ENCODE measurements around the gene AKT1S1. TPM values are rescaled to one million over a fixed set of nuclear protein-coding genes. Genes with fewer than 3 reads are reported as not detected.
A peak's percentile ranks its signal among the peaks of the same experiment; 100 is the strongest.

The AKT1S1 gene
- total RNA-seq, 2 experiments from 2014 or later = 17.5 to 18.9 TPM

DNA sequence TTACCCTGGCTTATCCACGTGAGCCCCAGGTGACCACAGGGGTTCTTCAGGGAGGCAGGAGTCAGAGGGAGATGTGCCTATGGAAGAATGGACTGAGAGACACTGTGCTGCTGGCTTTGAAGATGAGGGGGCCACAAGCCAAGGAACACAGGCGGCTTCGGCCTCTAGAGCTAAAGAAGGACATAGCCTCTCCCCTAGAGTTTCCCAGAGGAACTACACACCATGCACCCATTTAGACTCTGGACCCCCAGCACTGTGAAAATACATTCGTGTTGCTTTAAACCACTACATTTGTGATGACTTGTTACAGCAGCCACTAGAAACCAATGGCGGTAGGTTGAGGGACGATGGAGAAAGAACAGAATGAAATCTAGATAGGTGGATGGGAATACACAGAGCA, 38.1 kb upstream of the AKT1S1 start:
- Mint-ChIP-seq H3K9me3 (no peaks in the 10 kb centered on the region), H3K4me3 (no peak overlapping the region), H3K36me3 (ENCODE audit: low read depth) (peaks cover 59% of the 10 kb centered on the region), H3K27me3 (no peaks in the 10 kb centered on the region), H3K27ac (no peak overlapping the region), H3K4me1 (peaks cover 37% of the 10 kb centered on the region)
- no peak for DNase-seq
- ChIA-PET POLR2A (no interaction called here), CTCF (no interaction called here)

GRCh38 chr19:49913720-49914119, 36.6 kb upstream of the AKT1S1 start:
- POLR2A ChIA-PET = no interaction called here
- Mint-ChIP-seq H3K27me3 (no peaks in the 10 kb centered on the region), H3K4me3 (no peak overlapping the region), H3K27ac (no peak overlapping the region), H3K36me3 (ENCODE audit: low read depth) (peaks cover 61% of the 10 kb centered on the region), H3K9me3 (no peaks in the 10 kb centered on the region), H3K4me1 (peaks cover 36% of the 10 kb centered on the region)
- no peak for DNase-seq
- CTCF ChIA-PET = interaction anchor here (0.7 to 1.9 kb wide), 3 partner anchors 9 to 34 kb away, joined by 3 to 6 read pairs (median 5); no protein-coding TSS in a partner anchor

GRCh38 chr19:49912965-49913685, 36.0 kb upstream of the AKT1S1 start:
- Mint-ChIP-seq H3K9me3 (no peaks in the 10 kb centered on the region), H3K4me1 (peaks cover 36% of the 10 kb centered on the region), H3K36me3 (ENCODE audit: low read depth) (peaks cover 63% of the 10 kb centered on the region), H3K4me3 (no peak overlapping the region), H3K27ac (no peak overlapping the region), H3K27me3 (no peaks in the 10 kb centered on the region)
- CTCF ChIA-PET = interaction anchor here (0.7 to 1.9 kb wide), 4 partner anchors 8 to 35 kb away, joined by 3 to 6 read pairs (median 6); partner anchors contain the start of genes ATF5 and NUP62
- DNase-seq = no peak
- POLR2A ChIA-PET = no interaction called here

- Mint-ChIP-seq H3K4me1 (peaks cover 35% of the 10 kb centered on the region), H3K9me3 (no peaks in the 10 kb centered on the region), H3K4me3 (no peak overlapping the region), H3K27ac (peak overlapping the region; percentile 71), H3K27me3 (no peaks in the 10 kb centered on the region), H3K36me3 (ENCODE audit: low read depth) (peaks cover 62% of the 10 kb centered on the region)
- POLR2A ChIA-PET = interaction anchor here (1.0 kb wide), 1 partner anchor 17 kb away, joined by 3 read pairs; no protein-coding TSS in a partner anchor
- CTCF ChIA-PET = interaction anchor here (0.6 to 1.9 kb wide), 6 partner anchors 9 to 68 kb away, joined by 3 to 6 read pairs (median 4); partner anchors contain the start of genes ATF5 and NUP62
- DNase-seq = no peak
Observed at GRCh38 chr19:49911381-49912145, 34.4 kb upstream of the AKT1S1 start.

GRCh38 chr19:49910179-49910578, 33.0 kb upstream of the AKT1S1 start:
- CTCF ChIA-PET = interaction anchor here (1.0 to 2.0 kb wide), 3 partner anchors 8 to 20 kb away, joined by 3 to 5 read pairs (median 5); no protein-coding TSS in a partner anchor
- H3K4me1 Mint-ChIP-seq = peaks cover 39% of the 10 kb centered on the region
- POLR2A ChIA-PET = no interaction called here
- H3K36me3 Mint-ChIP-seq (ENCODE audit: low read depth) = peaks cover 63% of the 10 kb centered on the region
- no peak overlapping the region for H3K27ac Mint-ChIP-seq
- no peak overlapping the region for H3K4me3 Mint-ChIP-seq
- no peak for DNase-seq
- no peaks in the 10 kb centered on the region for H3K9me3 Mint-ChIP-seq
- H3K27me3 Mint-ChIP-seq = no peaks in the 10 kb centered on the region

- Mint-ChIP-seq H3K9me3 (no peaks in the 10 kb centered on the region), H3K27ac (no peak overlapping the region), H3K36me3 (ENCODE audit: low read depth) (peaks cover 51% of the 10 kb centered on the region), H3K4me1 (peaks cover 46% of the 10 kb centered on the region), H3K4me3 (no peak overlapping the region), H3K27me3 (no peaks in the 10 kb centered on the region)
- ChIA-PET CTCF (interaction anchor here (0.9 to 2.0 kb wide), 2 partner anchors 9 to 16 kb away, joined by 3 to 5 read pairs; no protein-coding TSS in a partner anchor), POLR2A (interaction anchor here (0.6 kb wide), 2 partner anchors 11 to 253 kb away, joined by 3 read pairs; no protein-coding TSS in a partner anchor)
- no peak for DNase-seq
Observed at GRCh38 chr19:49908480-49909420, 31.6 kb upstream of the AKT1S1 start.

DNA sequence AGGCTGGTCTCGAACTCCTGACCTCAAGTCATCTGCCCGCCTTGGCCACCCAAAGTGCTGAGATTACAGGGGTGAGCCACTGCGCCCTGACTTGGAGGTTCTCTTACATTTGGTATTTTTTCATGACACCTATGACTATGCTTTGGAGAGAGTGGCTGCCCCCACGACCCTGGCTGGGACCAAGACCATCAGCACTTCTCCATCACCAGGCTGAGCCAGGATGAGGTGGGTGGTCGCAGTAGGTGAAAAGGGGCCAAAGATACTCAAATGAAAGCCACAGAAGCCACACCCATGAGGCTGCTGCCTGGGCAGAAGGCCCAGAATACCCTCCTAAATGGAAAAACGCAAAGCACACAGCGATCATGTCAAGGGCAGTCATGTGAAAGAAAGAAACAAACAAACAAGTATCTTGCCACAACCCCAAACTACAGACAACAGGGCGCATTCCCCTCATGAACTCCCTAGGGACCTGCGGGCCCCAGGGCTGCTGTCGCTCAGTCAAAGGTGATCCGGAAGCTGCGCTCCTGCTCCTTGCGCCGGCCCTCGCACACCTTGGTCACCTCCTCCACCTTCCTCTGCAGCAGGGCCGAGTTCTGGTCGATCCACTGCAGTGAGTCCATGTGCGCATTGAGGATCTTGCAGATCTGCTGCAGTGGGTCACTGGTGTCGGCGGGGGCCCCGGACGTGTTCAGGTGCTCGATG, 30.7 kb upstream of the AKT1S1 start:
- Mint-ChIP-seq H3K4me1 (peaks cover 39% of the 10 kb centered on the region), H3K27me3 (no peaks in the 10 kb centered on the region), H3K36me3 (ENCODE audit: low read depth) (peaks cover 42% of the 10 kb centered on the region), H3K27ac (no peak overlapping the region), H3K4me3 (no peak overlapping the region), H3K9me3 (no peaks in the 10 kb centered on the region)
- CTCF ChIA-PET = interaction anchor here (0.7 to 1.3 kb wide), 3 partner anchors 14 to 95 kb away, joined by 3 to 6 read pairs (median 4); partner anchors contain the start of gene FUZ
- POLR2A ChIA-PET = interaction anchor here (0.6 kb wide), 2 partner anchors 10 to 252 kb away, joined by 3 read pairs; no protein-coding TSS in a partner anchor
- DNase-seq = no peak

DNA sequence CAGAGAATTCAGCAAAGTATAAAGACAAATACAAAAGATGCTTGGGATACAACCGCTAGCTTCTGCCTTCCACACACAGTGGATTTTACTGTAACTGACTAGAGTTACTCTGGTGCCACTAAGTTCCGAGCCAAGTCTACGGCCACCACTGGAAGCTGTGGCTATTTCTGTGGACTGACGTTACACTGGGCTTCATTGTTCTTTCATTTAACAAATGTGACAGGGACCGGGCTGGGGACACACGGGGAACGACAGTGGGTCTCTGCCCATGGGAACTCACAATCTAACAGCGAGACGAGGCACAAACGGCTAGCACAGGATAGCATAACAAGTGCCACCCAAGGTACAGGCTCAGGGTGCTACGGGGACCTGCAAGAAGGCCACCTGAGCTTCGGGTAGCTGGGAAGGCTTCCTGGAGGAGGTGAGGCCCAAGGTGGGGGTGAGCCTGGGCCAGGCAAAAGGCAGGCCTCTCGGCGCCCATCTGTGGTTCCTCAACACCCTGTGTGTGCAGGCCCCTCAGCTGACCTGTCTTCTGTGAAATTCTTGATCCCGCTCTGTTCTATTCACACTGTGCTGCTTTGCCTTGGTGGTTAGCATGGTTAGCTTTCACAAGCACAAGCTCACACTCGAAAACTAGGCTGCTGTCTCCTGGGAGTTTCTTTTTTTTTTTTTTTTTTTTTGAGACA, 29.9 kb upstream of the AKT1S1 start:
- Mint-ChIP-seq H3K4me1 (peaks cover 36% of the 10 kb centered on the region), H3K27me3 (no peaks in the 10 kb centered on the region), H3K27ac (no peak overlapping the region), H3K9me3 (no peaks in the 10 kb centered on the region), H3K4me3 (no peak overlapping the region), H3K36me3 (ENCODE audit: low read depth) (peaks cover 37% of the 10 kb centered on the region)
- POLR2A ChIA-PET = no interaction called here
- no peak for DNase-seq
- CTCF ChIA-PET = interaction anchor here (0.7 to 1.9 kb wide), 4 partner anchors 10 to 94 kb away, joined by 3 to 6 read pairs (median 5); partner anchors contain the start of gene FUZ

DNA sequence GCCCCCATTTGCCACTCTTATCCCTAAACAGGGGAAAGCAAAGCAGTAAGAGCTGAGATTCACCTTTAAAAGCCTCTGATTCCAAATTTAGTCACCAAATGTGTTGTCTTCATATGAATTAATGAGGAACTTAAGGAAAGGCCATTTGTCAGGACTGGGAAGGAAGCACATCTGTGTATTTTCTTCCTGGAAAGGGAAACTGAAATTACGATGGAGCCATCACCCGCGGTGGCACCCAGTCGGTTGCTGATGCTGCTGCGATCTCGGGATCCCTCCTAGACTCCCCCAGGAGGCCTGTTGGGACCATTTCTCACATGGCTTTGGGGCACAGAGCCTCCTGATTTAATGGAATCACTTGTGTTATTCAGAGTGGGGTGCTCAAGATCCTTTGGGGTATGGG, 27.0 kb upstream of the AKT1S1 start:
- Mint-ChIP-seq H3K27me3 (no peaks in the 10 kb centered on the region), H3K4me3 (no peak overlapping the region), H3K36me3 (ENCODE audit: low read depth) (peaks cover 25% of the 10 kb centered on the region), H3K27ac (no peak overlapping the region), H3K9me3 (no peaks in the 10 kb centered on the region), H3K4me1 (peaks cover 22% of the 10 kb centered on the region)
- ChIA-PET POLR2A (interaction anchor here (0.6 kb wide), 1 partner anchor 15 kb away, joined by 4 read pairs; no protein-coding TSS in a partner anchor), CTCF (no interaction called here)
- DNase-seq = no peak

DNA sequence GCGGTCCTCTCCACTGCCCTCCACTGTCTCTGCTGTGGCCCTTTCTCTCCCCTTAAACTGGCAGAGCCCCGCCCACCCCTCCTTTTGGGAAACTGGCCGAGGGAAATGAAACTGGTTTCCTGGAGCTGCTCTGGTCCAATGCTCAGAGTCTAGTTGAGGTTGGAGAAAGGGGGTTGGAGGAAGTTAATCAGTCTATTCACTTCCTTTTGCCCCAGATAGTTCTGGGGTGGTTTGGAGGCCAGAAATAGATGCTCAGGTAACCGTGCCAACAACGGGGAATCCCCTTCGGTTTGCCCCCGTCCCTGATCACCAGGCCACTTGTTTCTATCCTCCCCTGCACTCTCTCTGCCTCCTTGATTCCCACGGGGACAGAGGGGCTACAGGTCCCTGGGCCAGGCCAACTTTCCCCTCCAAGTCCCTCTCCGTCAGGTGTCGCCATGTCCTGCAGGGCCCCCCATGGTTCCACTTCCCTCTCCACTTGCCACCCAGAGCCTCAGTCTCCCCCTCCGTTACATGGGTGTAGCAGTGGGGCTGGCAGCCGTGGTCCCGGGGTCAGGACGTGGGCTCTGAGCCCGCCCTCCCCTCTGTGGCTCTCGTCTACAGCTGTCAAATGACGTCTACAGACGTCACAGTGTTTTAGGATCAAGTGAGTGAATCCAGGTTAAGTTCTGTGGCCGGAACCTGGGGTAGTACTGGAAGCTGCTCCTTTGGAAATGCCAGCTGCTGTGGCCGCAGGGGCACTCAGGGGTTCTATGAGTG, 19.9 kb upstream of the AKT1S1 start, which contains the start of gene IL4I1:
Gene IL4I1, minus strand, starts transcription at position 25 of the 759 bp plus-strand sequence. CDS start 727 bp downstream, outside the sequence.
- ChIA-PET CTCF (interaction anchor here (0.9 to 1.2 kb wide), 2 partner anchors 9 to 25 kb away, joined by 3 to 6 read pairs; no protein-coding TSS in a partner anchor), POLR2A (interaction anchor here (1.6 kb wide), 1 partner anchor 33 kb away, joined by 3 read pairs; no protein-coding TSS in a partner anchor)
- Mint-ChIP-seq H3K9me3 (no peaks in the 10 kb centered on the region), H3K36me3 (ENCODE audit: low read depth) (no peaks in the 10 kb centered on the region), H3K4me3 (peak within 1 kb of the TSS; percentile 51), H3K27me3 (peaks cover 3% of the 10 kb centered on the region), H3K27ac (peak within 1 kb of the TSS; percentile 85), H3K4me1 (peaks cover 25% of the 10 kb centered on the region)
- peak; percentile 56 for DNase-seq
